ENCODE data around the gene TPGS1. TPM values are rescaled to one million over a fixed set of nuclear protein-coding genes. Genes with fewer than 3 reads are reported as not detected.

The TPGS1 gene, protein sequence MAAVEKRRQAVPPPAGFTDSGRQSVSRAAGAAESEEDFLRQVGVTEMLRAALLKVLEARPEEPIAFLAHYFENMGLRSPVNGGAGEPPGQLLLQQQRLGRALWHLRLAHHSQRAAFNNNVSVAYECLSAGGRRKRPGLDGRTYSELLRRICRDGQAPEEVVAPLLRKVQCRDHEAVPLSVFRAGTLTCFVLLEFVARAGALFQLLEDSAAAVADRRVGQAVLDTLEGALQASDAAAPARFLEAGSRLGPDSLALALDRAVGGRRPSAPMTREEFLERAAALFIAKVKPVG
- 33.4 and 50.4 TPM in 2 replicates for total RNA-seq

DNA sequence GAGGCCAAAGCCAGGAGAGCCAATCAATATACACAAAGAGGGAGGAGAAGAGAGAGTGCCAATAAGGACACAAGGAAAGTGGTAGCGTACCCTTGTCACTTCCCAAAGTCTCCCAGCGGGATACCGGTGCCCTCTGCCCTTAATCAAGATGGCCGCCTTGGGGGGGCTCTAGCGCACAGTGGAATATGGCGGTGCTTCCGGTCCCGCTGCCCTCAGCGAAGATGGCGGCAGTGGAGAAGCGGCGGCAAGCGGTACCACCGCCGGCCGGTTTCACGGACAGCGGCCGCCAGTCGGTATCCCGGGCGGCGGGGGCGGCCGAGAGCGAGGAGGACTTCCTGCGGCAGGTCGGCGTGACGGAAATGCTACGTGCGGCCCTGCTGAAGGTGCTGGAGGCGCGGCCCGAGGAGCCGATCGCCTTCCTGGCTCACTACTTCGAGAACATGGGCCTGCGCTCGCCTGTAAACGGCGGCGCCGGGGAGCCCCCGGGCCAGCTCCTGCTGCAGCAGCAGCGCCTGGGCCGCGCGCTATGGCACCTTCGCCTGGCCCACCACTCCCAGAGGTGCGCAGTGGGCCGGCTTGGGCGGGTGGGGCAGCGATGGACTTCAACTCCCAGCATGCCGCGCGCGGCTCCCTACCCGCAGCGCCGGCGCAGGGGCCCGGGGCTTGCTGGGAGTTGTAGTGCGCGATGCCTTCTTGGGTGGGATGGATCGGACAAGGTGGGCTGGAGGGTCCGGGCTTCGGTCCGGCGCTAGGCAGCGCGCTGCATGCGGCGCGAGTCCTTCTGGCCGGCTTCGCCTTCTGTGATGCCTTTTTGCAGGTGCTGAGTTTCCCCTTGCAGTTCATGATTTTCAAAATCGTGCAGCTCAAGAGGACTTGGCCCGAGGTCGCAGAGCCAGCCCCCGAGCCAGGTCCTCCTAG is at the start of gene TPGS1:
Gene TPGS1, plus strand, starts transcription at position 212 of the 918 bp plus-strand sequence. Its CDS starts 10 bp downstream, at position 222.

DNA sequence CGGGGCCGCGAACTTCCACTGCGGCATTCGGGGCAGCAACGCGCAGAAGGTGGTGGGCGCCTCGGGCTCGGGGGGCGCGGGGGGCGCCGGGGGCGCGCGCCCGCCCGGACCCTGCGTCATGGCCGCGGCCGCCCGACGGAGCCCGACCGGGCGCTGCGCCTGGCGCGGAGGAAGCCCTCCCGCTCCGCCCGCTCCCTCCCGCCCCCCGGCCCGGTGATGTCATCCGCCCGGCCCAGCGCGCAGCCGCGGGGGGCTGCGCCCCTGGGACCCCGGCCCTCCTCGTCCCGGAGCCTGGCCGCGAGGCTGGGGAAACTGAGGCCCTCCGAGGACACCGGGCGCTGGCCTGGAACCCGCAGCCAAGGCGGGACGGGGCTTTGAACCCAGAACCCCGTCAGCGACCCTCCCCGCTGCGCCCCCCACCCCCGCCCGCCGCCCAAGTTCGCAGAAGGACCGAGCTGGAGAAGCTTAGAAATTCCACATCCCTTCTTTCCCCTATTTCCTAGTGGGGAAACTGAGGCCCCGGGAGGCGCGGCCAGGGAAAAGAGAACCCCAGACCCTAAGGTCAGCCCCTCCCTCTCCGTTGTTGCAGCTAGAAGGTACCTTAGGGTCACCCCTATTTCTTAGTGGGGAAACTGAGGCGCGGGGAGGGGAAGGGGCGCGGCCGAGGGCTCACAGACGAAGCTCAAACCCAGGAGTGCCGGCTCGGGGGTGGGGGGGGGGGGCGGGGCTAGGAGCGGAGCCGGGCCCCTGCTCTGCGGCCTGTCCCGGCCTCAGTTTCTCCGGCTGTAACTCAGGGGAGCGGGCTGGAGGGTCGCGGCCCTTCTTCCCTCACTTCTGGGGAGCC is 46.2 kb upstream of the TPGS1 start, which contains the start of gene SHC2:
Gene SHC2, minus strand, starts transcription at position 157 of the 844 bp plus-strand sequence. Its CDS starts 37 bp downstream, at position 120.

DNA sequence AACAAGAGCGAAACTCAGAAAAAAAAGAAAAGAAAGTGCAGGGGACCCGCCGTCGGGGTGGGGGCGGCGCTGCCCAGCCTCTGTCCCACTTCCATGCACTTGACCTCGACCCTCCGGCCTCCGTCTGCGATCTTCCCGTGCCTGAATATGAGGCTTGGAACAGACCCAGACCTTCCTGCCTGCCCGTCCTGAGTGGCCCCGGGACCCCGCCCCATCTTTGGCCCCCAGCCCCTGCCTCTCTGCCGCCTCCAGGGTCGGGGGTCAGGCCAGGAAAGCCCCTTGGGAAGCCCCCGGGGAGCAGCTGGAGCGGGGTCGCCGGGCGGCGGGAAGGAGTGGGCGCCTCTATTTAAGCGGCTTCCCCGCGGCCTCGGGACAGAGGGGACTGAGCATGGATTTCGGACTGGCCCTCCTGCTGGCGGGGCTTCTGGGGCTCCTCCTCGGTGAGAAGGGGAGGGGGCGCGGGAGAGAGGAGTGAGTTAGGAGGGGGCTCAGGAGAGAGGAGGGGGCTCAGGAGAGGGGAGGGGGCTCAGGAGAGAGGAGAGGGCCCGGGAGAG is 11.1 kb upstream of the TPGS1 start, which contains the start of gene MADCAM1:
Gene MADCAM1, plus strand, starts transcription at position 375 of the 554 bp plus-strand sequence. Its CDS starts 14 bp downstream, at position 389.

DNA sequence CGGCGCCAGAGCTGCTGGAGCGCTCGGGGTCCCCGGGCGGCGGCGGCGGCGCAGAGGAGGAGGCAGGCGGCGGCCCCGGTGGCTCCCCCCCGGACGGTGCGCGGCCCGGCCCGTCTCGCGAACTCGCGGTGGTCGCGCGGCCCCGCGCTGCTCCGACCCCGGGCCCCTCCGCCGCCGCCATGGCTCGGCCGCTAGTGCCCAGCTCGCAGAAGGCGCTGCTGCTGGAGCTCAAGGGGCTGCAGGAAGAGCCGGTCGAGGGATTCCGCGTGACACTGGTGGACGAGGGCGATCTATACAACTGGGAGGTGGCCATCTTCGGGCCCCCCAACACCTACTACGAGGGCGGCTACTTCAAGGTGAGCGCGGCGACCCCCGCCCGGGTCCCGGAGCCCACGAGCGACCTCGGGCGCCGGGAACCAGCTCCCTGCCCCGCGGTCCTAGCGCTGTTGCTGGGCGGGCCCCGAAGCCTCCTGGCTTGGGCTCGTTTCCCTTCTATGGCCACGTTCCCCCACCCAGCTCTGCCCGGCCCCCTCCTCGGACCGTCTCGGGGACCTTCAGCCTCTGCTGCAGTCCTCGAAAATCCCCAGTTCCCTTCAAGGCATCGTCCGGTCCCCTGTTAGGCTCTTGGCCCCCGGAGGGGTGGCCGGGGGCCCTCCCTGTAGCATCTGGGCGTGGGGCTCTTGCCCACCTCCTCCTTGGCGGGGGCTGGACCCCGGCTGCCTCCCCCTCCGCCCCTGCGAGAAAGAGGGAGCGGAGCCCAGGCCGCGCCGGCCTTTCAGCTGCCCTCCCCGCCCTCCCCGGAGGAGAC is 24.7 kb downstream of the TPGS1 start, which contains the start of gene CDC34:
Gene CDC34, plus strand, starts transcription at position 8 of the 808 bp plus-strand sequence. Its CDS starts 172 bp downstream, at position 180.

DNA sequence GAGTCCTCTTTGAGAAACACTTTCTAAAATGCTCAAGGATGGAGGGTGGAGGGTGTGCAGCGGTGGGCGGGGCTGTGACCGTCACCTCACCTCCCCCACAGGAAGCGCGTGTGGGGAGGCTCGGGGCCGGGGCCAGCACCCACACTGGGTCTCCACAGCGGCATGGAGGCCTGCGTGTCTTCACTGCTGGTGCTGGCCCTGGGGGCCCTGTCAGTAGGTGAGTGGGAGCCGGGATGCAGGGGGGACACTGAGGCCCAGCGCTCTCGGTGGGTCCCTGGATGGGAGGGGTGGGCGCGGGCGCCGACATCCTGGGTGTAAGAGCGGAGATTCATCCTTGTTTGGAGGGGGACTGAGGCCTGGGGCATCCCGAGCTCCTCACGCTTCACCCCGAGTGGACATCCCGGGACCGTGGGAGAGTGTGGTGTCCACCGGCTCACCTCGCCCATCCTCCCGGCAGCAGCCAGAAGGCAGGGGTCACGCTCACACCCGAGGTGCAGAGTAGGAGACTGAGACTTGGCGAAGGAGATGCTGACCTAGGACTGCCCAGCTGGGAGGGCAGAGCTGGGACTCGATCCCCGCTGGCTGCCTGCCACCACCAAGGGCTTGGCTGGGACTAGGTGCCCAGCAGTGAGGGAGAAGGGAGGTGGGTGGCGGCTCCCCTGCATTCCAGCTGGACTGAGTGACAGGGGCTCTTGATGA is 36.8 kb downstream of the TPGS1 start, which contains the start of gene GZMM:
Gene GZMM, plus strand, starts transcription at position 144 of the 699 bp plus-strand sequence. Its CDS starts 19 bp downstream, at position 163.

Other genes starting within 250 kb of the TPGS1 start
- gene PLPP2, start 216.1 kb upstream of the TPGS1 start, total RNA-seq = 11.1 and 37.5 TPM in 2 replicates
- gene MIER2, start 162.7 kb upstream of the TPGS1 start, total RNA-seq = 9.5 and 26.4 TPM in 2 replicates
- under 0.01 and 0.09 TPM in 2 replicates for gene C2CD4C, start 98.3 kb upstream of the TPGS1 start, total RNA-seq
- gene SHC2, start 46.5 kb upstream of the TPGS1 start, total RNA-seq = 1.7 and 2.5 TPM in 2 replicates
- under 0.01 TPM in 1 of 2 replicates, not detected in the other for gene MADCAM1, start 11.0 kb upstream of the TPGS1 start, total RNA-seq
- 61.3 and 76.7 TPM in 2 replicates for gene CDC34, start 24.3 kb downstream of the TPGS1 start, total RNA-seq
- gene GZMM, start 36.6 kb downstream of the TPGS1 start, total RNA-seq = not detected in 2 replicates
- 256 and 287 TPM in 2 replicates for gene BSG, start 65.1 kb downstream of the TPGS1 start, total RNA-seq
- gene HCN2, start 82.4 kb downstream of the TPGS1 start, total RNA-seq = 1.5 and 1.6 TPM in 2 replicates
- gene POLRMT, start 126.0 kb downstream of the TPGS1 start, total RNA-seq = 14.7 and 17.2 TPM in 2 replicates
- gene FGF22, start 132.4 kb downstream of the TPGS1 start, total RNA-seq = 0.16 TPM in 1 of 2 replicates, not detected in the other
- 10.1 and 11.6 TPM in 2 replicates for gene RNF126, start 155.7 kb downstream of the TPGS1 start, total RNA-seq
- gene FSTL3, start 168.9 kb downstream of the TPGS1 start, total RNA-seq = 24.1 and 37.4 TPM in 2 replicates
- not detected in 2 replicates for gene PRSS57, start 188.0 kb downstream of the TPGS1 start, total RNA-seq
- 12.5 and 68.7 TPM in 2 replicates for gene PALM, start 201.4 kb downstream of the TPGS1 start, total RNA-seq
- gene MISP, start 243.6 kb downstream of the TPGS1 start, total RNA-seq = 0.32 and 0.43 TPM in 2 replicates

All from bronchial smooth muscle cell (primary cell).